RKO (cell line): ENCODE data around the gene ARHGEF16.

Source experiments
- DNase-seq: peaks from one replicate; pipeline ENCODE4 v3.0.0-alpha.2; 2016; ENCODE audit warnings: low spot score

ARHGEF16 gene

GRCh38 chr1:3438661-3439180 lies 15.7 kb upstream of the ARHGEF16 start:
- DNase-seq = no peak

GRCh38 chr1:3439346-3440299 lies 14.8 kb upstream of the ARHGEF16 start:
- no peak for DNase-seq

- DNase-seq = no peak
Observed at GRCh38 chr1:3440300-3440681, 14.2 kb upstream of the ARHGEF16 start.

- no peak for DNase-seq
Observed at GRCh38 chr1:3440711-3441409, 13.6 kb upstream of the ARHGEF16 start.

GRCh38 chr1:3441410-3441847 lies 13.0 kb upstream of the ARHGEF16 start:
- no peak for DNase-seq

- DNase-seq = no peak
Observed at GRCh38 chr1:3441880-3442279, 12.6 kb upstream of the ARHGEF16 start.

- DNase-seq = no peak
Observed at GRCh38 chr1:3442331-3442730, 12.1 kb upstream of the ARHGEF16 start.

- DNase-seq = no peak
Observed at GRCh38 chr1:3442901-3443300, 11.6 kb upstream of the ARHGEF16 start.

GRCh38 chr1:3443807-3444206 lies 10.7 kb upstream of the ARHGEF16 start:
- DNase-seq = no peak

- DNase-seq = no peak
Observed at GRCh38 chr1:3444298-3444697, 10.2 kb upstream of the ARHGEF16 start.

- no peak for DNase-seq
Observed at GRCh38 chr1:3444736-3445135, 9.7 kb upstream of the ARHGEF16 start.

GRCh38 chr1:3450202-3450863 lies 4.1 kb upstream of the ARHGEF16 start:
- DNase-seq = no peak

- DNase-seq = no peak
Observed at GRCh38 chr1:3450983-3451382, 3.5 kb upstream of the ARHGEF16 start.

GRCh38 chr1:3451994-3452865 lies 2.2 kb upstream of the ARHGEF16 start:
- DNase-seq = no peak

- DNase-seq = no peak
Observed at GRCh38 chr1:3452866-3453175, 1.6 kb upstream of the ARHGEF16 start.

GRCh38 chr1:3453203-3453761 lies 1.2 kb upstream of the ARHGEF16 start:
- peak; percentile 78 for DNase-seq

- DNase-seq = peak; percentile 73
Observed at GRCh38 chr1:3454811-3455618, 550 bp downstream of the ARHGEF16 start.

GRCh38 chr1:3455670-3456448 lies 1.4 kb downstream of the ARHGEF16 start:
- no peak for DNase-seq

GRCh38 chr1:3456449-3456963 lies 2.0 kb downstream of the ARHGEF16 start:
- DNase-seq = no peak
